Adrenal gland (tissue), 12 donors: ENCODE data around the gene ENPP6. TPM values are rescaled to one million over a fixed set of nuclear protein-coding genes. Genes with fewer than 3 reads are reported as not detected.
A peak's percentile ranks its signal among the peaks of the same experiment; 100 is the strongest.

Source experiments
- DNase-seq, 7 donors: peaks; one replicate each; pipeline ENCODE4 v3.0.0-alpha.2; 2019 to 2020
- H3K27ac ChIP-seq, 5 donors: fragments of 200-600 bp; sonication (generic) in 4 of 5; 1 replicate in 3 of 5; 2 replicates in 2 of 5; pipeline versions ENCODE4 v1.5.1 to v1.8.0; 2016 to 2020; ENCODE audit warnings: mild to moderate bottlenecking in 1 of 5
- H3K27me3 ChIP-seq: fragments of 200-600 bp; 2 replicates; pipeline ENCODE4 v1.8.0; 2021
- H3K36me3 ChIP-seq, 2 donors: fragments of 200-600 bp; replicated peaks in 1 of 2; 1 replicate in 1 of 2; 2 replicates in 1 of 2; pipeline versions ENCODE4 v1.5.1 to v1.8.0; 2018 to 2022
- H3K4me1 ChIP-seq, 2 donors: fragments of 200-600 bp; replicated peaks in 1 of 2; 1 replicate in 1 of 2; 2 replicates in 1 of 2; pipeline versions ENCODE4 v1.5.1 to v1.8.0; 2018 to 2021
- H3K4me3 ChIP-seq, 4 donors: fragments of 200-600 bp; sonication (generic) in 3 of 4; one replicate each; pipeline ENCODE4 v1.5.1; 2016 to 2018
- H3K9me3 ChIP-seq, 3 donors: fragments of 200-600 bp; sonication (generic) in 1 of 3; replicated peaks in 1 of 3; 1 replicate in 2 of 3; 2 replicates in 1 of 3; pipeline versions ENCODE4 v1.5.1 to v1.8.0; 2016 to 2021
- POLR2A ChIP-seq, 2 donors: fragments of 450-650 bp; IDR thresholded peaks; one replicate each; pipeline ENCODE4 v1.6.1; 2017; ENCODE audit warnings: antibody characterized with exemption in 2 of 2, mild to moderate bottlenecking in 2 of 2, moderate library complexity in 1 of 2
- WGBS, 4 donors: extraction: QIAGEN DNeasy Blood & Tissue Kit in 2 of 4; methylation state at CpG; one replicate each; pipeline versions ENCODE4 v1.1.5 to v1.1.7; 2013 to 2017; 5-methylcytosine and 5-hydroxymethylcytosine counted together
- intact Hi-C, 2 donors: fragments of 100-400 bp; cut with DNase I; formaldehyde crosslinking; loops; one replicate each; pipeline versions ENCODE4 v1.14.1 to v1.15.0; 2022 to 2023
- polyA plus RNA-seq, 3 donors: library from polyadenylated mRNA; stranded (reverse); fragments of 200-250 nt in 2 of 3; fragments of 350-450 nt in 1 of 3; fragmentation: Illumina TruSeq in 1 of 3; extraction: RNeasy Lipid Tissue Mini Kit (QIAGEN cat#74804) in 1 of 3; gene quantifications; one replicate each; pipeline ENCODE4 v1.2.3, GENCODE V29; 2013 to 2014
- total RNA-seq, 9 donors: library from RNA; depleted of rRNA in 4 of 9; stranded (reverse); fragments of >200 nt in 4 of 9; fragments of 120-200 nt in 1 of 9; fragmentation: NEBNext Ultra II Directional in 1 of 9; extraction: Animal tissue kit (Norgen Biotek cat#: 25700) in 1 of 9; gene quantifications; one replicate each; pipeline versions ENCODE4 v1.1.0 to v1.2.4, GENCODE V29; 2013 to 2023
- TF ChIP-seq, protein P1 (sequence below), 6 experiments: fragments of 450-650 bp in 4 of 6; fragments of 200-600 bp in 2 of 6; sonication (generic) in 1 of 6; IDR thresholded peaks; 1 replicate in 5 of 6; 2 replicates in 1 of 6; pipeline versions ENCODE4 v1.5.1 to v1.8.0; 2016 to 2021; ENCODE audit warnings: antibody characterized with exemption in 6 of 6, mild to moderate bottlenecking in 2 of 6, moderate library complexity in 1 of 6
- donor health status: healthy with polysubstance abuse.
- donor health status: Bipolar disorder and iron deficiency.
- donor health status: DM: yes; HTN: yes; CAD: no.
- donor health status: DM: no; HTN: no; CAD: no.
- donor health status: DM: no; HTN: no; CAD: no.
- donor health status: DM: yes; HTN: yes; CAD: no.

The ENPP6 gene
- total and polyA plus RNA-seq, 12 donors, result 0.18 to 11.3 (median 0.46) TPM; not detected in 1

DNA sequence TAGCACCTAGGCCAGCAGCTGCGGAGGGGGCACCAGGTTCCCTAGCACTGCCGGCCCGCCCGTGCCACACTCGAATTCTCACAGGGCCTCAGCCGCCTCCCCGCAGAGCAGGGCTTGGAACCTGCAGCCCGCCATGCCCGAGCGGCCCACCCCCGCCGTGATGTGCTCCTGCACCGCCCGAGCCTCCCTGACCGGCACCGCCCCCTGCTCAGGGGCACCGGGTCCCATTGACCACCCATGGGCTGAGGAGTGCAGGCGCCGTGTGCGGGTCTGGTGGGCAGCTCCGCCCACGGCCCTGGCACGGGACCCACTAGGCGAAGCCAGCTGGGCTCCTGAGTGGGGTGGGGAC, 35.4 kb upstream of the ENPP6 start:
- Histone ChIP-seq H3K36me3 (no peaks in the 10 kb centered on the region), H3K27ac (no peak overlapping the region), H3K4me1 (no peaks in the 10 kb centered on the region), H3K9me3 (no peaks in the 10 kb centered on the region), H3K4me3 (no peak overlapping the region), H3K27me3 (no peaks in the 10 kb centered on the region)
- WGBS, 4 donors, result 92 to 100% (median 98%) methylated on average over 2 to 24 of the region's 24 CpGs; no CpG with 5 or more reads in 1 of the 4 donors
- TF ChIP-seq, protein P1, sequence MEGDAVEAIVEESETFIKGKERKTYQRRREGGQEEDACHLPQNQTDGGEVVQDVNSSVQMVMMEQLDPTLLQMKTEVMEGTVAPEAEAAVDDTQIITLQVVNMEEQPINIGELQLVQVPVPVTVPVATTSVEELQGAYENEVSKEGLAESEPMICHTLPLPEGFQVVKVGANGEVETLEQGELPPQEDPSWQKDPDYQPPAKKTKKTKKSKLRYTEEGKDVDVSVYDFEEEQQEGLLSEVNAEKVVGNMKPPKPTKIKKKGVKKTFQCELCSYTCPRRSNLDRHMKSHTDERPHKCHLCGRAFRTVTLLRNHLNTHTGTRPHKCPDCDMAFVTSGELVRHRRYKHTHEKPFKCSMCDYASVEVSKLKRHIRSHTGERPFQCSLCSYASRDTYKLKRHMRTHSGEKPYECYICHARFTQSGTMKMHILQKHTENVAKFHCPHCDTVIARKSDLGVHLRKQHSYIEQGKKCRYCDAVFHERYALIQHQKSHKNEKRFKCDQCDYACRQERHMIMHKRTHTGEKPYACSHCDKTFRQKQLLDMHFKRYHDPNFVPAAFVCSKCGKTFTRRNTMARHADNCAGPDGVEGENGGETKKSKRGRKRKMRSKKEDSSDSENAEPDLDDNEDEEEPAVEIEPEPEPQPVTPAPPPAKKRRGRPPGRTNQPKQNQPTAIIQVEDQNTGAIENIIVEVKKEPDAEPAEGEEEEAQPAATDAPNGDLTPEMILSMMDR (IDR thresholded peaks at IDR 0.05), result no peak
- no peak for TF ChIP-seq POLR2A (IDR thresholded peaks at IDR 0.05)
- intact Hi-C loops, result no loop called here
- no peak for DNase-seq

DNA sequence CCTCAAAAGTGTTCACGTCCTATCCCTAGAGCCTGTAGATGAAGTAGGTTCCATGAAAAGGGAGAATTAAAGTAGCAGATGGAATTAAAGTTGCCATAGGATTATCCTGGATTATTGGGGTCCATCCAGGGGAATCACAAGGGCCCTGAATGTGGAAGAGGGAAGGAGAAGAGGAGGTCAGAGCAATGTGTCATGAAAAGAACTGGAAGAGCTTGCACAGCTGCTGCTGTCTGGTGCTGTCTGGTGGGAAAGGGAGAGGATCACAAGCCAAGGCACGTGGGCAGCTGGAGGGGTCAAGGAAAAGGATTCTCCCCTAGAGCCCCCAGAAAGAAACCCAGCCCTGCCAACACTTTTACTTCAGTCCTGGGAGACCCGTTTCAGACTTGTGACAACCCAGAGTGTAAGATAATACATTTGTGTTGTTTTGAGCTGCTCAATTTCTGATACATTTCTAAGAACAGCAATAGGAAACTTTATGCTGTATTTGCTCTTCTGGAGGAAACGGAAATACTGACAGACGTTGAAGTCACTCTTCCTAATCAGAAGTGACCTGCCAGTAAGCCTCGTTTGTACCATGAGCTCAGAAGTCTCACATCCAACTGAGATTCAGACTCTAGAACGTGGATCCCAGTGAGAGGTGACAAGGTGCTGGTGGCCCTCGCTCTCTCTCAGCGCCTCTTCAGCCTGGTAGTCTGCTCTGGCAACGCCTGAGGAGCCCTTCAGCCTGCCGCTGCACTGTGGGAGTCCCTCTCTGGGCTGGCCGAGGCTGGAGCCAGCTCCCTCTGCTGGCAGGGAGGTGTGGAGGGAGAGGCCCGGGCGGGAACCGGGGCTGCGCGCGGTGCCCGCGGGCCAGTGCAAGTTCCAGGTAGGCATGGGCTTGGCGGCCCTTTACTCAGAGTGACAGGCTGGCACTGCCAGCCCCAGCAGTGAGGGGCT, 34.7 kb upstream of the ENPP6 start:
- Histone ChIP-seq H3K27ac (no peak overlapping the region), H3K9me3 (no peaks in the 10 kb centered on the region), H3K27me3 (no peaks in the 10 kb centered on the region), H3K4me3 (no peak overlapping the region), H3K4me1 (no peaks in the 10 kb centered on the region), H3K36me3 (no peaks in the 10 kb centered on the region)
- no peak for DNase-seq
- 82 to 91% (median 88%) methylated on average over 16 to 21 of the region's 21 CpGs for WGBS, 4 donors
- no peak for TF ChIP-seq POLR2A (IDR thresholded peaks at IDR 0.05)
- TF ChIP-seq, protein P1 (IDR thresholded peaks at IDR 0.05), result no peak
- intact Hi-C loops, result no loop called here

DNA sequence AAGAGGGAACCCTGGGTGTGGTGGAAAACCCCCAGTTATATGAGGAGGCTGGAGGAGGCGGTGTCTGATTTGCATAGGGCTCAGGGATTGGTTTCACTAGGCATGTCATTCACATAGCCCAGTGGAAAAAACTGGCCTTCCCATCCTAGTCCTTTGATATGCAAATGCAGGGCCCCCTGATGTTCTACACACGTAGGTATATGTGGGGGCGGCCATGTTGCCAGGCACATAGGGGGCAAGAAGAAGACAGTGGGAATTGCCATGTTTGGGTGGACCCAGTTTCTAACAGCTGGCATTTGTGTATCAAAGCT, 34.0 kb upstream of the ENPP6 start:
- intact Hi-C loops, result no loop called here
- Histone ChIP-seq H3K27ac (no peak overlapping the region), H3K4me3 (no peak overlapping the region), H3K4me1 (no peaks in the 10 kb centered on the region), H3K9me3 (no peaks in the 10 kb centered on the region), H3K36me3 (no peaks in the 10 kb centered on the region), H3K27me3 (no peaks in the 10 kb centered on the region)
- 69 to 92% (median 78%) methylated on average over 2 to 3 of the region's 3 CpGs for WGBS, 4 donors
- no peak for TF ChIP-seq POLR2A (IDR thresholded peaks at IDR 0.05)
- TF ChIP-seq, protein P1 (IDR thresholded peaks at IDR 0.05), result no peak
- DNase-seq, result no peak

DNA sequence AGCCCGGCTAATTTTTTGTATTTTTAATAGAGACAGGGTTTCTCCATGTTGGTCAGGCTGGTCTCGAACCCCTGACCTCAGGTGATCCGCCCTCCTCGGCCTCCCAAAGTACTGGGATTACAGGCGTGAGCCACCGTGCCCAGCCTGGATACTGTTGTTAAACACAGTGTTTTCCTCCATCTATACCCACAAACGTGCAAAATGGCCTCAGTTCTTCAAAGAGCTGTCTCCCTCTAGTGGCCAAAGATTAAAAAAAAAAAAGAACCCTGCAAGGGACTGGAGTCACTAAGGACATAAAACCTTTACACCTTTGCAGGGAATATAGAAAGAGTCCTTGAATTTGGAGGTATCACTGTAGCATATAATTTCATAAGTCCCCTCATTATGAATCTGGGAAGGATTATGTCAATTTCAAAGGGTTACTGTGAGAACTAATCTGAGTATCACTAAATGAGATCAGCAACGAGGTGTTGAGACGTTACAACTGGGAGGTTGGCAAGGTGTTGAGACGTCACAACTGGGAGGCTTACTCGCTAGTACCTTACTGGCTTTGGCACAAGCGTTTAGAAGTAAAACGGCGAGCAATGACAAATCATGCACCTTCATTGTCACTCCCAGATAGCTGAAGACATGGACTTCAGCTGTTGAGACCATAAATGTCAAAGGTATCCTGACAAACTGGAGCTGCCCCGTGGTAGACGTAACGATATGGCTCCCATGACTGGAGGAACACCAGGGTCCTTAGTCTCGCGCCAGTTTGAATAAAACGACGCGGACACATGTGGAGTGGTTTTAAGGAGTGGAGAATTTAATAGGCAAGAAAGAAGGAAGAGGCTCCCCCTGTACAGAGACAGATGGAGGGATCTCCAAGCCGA, 33.4 kb upstream of the ENPP6 start:
- no peak for TF ChIP-seq POLR2A (IDR thresholded peaks at IDR 0.05)
- TF ChIP-seq, protein P1 (IDR thresholded peaks at IDR 0.05), result peak; percentile 26 to 66 (median 55)
- Histone ChIP-seq H3K9me3 (no peaks in the 10 kb centered on the region), H3K27ac (no peak overlapping the region), H3K27me3 (no peaks in the 10 kb centered on the region), H3K4me1 (no peaks in the 10 kb centered on the region), H3K4me3 (no peak overlapping the region), H3K36me3 (no peaks in the 10 kb centered on the region)
- intact Hi-C loops, result no loop called here
- no peak for DNase-seq
- WGBS, 4 donors, result 56 to 69% (median 66%) methylated on average over 23 of the region's 23 CpGs
